Activated T-helper 17 cell treated with anti-CD3 and anti-CD28 coated beads, Interleukin-2, amount 50 U/mL, for 72 hours (primary cell): Measurements from ENCODE around the gene ANTKMT. TPM values are rescaled to one million over a fixed set of nuclear protein-coding genes. Genes with fewer than 3 reads are reported as not detected.

Experiments used
- ATAC-seq: fragments of 150-1000 bp; cut with Tn5 transposase; replicated peaks from 2 replicates; pipeline ENCODE4 v1.10.0; 2021; ENCODE audit warnings: mild to moderate bottlenecking, moderate library complexity
- H3K27ac Mint-ChIP-seq: one replicate; pipeline ENCODE4 v1.8.0; 2022; ENCODE audit warnings: mixed read lengths
- H3K27me3 Mint-ChIP-seq: one replicate; pipeline ENCODE4 v1.8.0; 2022; ENCODE audit warnings: mixed read lengths
- H3K36me3 Mint-ChIP-seq: one replicate; pipeline ENCODE4 v1.8.0; 2022; ENCODE audit warnings: low read depth, mild to moderate bottlenecking, mixed read lengths
- H3K4me1 Mint-ChIP-seq: one replicate; pipeline ENCODE4 v1.8.0; 2022; ENCODE audit warnings: mixed read lengths
- H3K4me3 Mint-ChIP-seq: one replicate; pipeline ENCODE4 v1.8.0; 2022; ENCODE audit warnings: mild to moderate bottlenecking, mixed read lengths
- H3K9me3 Mint-ChIP-seq: one replicate; pipeline ENCODE4 v1.8.0; 2022; ENCODE audit warnings: mixed read lengths
- total RNA-seq, 2 donors: library from RNA; stranded (reverse); gene quantifications; one replicate each; pipeline ENCODE4 v1.2.3, GENCODE V29; 2022

The ANTKMT gene
- total RNA-seq, 2 donors from 2014 or later: 13.5 to 22.4 TPM

DNA sequence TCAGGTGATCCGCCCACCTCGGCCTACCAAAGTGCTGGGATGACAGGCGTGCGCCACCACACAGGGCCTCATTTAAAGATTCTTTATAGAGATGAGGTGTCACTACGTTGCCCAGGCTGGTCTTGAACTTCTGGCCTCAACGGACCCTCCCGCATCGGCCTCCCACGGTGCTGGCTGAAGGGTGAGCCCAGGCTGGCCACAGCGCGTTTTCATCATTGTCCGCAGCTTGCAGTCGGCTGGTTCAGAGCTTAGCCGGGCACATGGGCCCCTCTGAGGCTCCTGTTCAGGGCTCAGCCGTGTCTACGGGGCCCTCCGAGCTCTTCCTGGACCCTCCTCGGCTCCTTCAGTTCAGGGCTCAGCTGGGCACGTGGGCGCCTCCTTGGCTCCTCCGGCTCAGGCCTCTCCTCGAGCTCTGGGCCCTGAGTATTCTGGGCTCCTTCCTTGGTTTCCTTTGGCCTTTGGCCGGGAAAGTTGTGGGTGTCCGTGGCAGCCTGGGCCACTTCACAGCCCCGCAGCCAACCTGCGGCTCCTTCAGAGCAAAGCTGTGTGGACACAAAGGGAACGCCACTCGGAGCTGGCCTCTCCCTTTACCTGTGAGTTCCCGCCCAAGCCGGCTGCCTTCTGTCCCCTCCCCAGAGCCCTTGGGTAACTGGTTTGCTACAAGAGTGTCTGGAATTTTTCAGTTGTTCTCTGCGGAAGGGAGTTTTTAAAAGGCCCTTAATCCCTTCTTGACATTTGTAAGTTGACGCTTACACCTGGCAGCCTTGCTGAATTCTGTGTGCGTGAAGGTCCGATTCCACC, 38.4 kb downstream of the ANTKMT start:
- H3K4me1 Mint-ChIP-seq: no peaks in the 10 kb centered on the region
- no peaks in the 10 kb centered on the region for H3K9me3 Mint-ChIP-seq
- H3K27ac Mint-ChIP-seq: no peak overlapping the region
- no peaks in the 10 kb centered on the region for H3K36me3 Mint-ChIP-seq
- H3K27me3 Mint-ChIP-seq: peaks cover 5% of the 10 kb centered on the region
- ATAC-seq: no peak
- no peak overlapping the region for H3K4me3 Mint-ChIP-seq

DNA sequence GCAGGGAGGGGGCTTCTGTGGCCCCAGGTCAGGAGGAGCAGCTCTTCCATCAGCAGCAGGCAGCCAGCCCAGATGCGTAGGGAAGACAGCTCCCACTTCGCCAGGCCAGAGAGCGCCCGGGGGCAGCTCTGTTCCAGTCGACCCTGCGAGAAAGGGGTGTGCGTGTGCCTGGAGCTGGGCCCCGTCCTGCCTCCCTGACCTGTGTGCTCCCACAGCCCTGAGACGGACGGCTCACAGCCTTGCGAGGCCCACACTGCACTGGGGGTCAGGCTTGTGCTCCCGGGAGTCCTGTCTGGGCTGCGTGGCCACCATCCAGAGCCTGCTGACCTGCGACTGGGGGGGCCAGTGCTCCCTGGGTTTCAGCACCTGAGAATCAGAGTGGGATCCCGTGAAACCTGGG, 39.1 kb downstream of the ANTKMT start:
- H3K9me3 Mint-ChIP-seq: no peaks in the 10 kb centered on the region
- peaks cover 5% of the 10 kb centered on the region for H3K27me3 Mint-ChIP-seq
- ATAC-seq: no peak
- no peaks in the 10 kb centered on the region for H3K36me3 Mint-ChIP-seq
- H3K4me3 Mint-ChIP-seq: no peak overlapping the region
- no peaks in the 10 kb centered on the region for H3K4me1 Mint-ChIP-seq
- no peak overlapping the region for H3K27ac Mint-ChIP-seq

DNA sequence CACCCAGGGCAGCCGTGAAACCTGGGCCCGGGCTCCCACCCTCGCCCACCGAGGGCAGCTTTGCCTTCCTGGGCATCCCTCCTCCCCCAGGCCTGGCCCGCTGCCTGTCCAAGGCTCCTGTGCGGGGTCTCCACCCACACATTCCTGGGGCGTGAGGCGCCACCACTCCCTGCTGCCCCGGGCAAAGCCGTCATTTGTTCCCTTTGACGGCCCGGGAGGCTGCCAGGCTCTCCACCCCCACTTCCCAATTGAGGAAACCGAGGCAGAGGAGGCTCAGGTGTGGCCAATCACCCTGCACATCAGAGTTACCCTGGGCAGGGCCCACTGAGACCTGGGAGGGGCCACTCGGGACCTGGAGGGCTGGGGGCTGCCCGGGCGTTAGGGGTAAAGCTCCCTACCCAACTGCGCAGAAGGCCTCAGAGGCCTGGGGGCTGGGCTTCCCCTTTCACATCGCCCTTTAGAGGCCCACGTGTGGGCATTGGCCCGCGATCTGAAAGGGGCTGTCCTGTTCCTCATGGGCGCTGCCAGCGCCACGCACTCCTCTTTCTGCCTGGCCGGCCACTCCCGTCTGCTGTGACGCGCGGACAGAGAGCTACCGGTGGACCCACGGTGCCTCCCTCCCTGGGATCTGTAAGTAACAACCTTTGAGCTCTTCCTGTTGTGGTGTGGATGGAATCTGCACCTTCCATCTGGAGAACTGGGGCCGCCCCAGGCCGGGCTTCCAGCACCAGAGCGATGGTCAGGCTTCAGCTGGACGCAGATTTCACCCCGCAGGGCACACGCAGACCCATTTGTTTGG, 39.8 kb downstream of the ANTKMT start, which contains the start of gene MSLN:
TSS of gene MSLN (plus strand) at position 190 of the 799 bp plus-strand sequence. CDS start 1,947 bp downstream, outside the sequence.
- no peaks in the 10 kb centered on the region for H3K9me3 Mint-ChIP-seq
- H3K4me3 Mint-ChIP-seq: no peak within 1 kb of the TSS
- no peak within 1 kb of the TSS for H3K27ac Mint-ChIP-seq
- no peaks in the 10 kb centered on the region for H3K4me1 Mint-ChIP-seq
- H3K36me3 Mint-ChIP-seq: no peaks in the 10 kb centered on the region
- ATAC-seq: no peak
- H3K27me3 Mint-ChIP-seq: peaks cover 5% of the 10 kb centered on the region

GRCh38 chr16:761625-762513, 40.9 kb downstream of the ANTKMT start:
- Mint-ChIP-seq H3K27ac (no peak overlapping the region), H3K4me3 (no peak overlapping the region), H3K36me3 (no peaks in the 10 kb centered on the region), H3K9me3 (no peaks in the 10 kb centered on the region), H3K4me1 (no peaks in the 10 kb centered on the region), H3K27me3 (peaks cover 5% of the 10 kb centered on the region)
- ATAC-seq: no peak

GRCh38 chr16:762595-763268, 41.8 kb downstream of the ANTKMT start:
- Mint-ChIP-seq H3K36me3 (no peaks in the 10 kb centered on the region), H3K4me1 (no peaks in the 10 kb centered on the region), H3K9me3 (no peaks in the 10 kb centered on the region), H3K27ac (no peak overlapping the region), H3K4me3 (no peak overlapping the region), H3K27me3 (peaks cover 2% of the 10 kb centered on the region)
- ATAC-seq: no peak

- no peaks in the 10 kb centered on the region for H3K9me3 Mint-ChIP-seq
- no peak for ATAC-seq
- no peak overlapping the region for H3K27ac Mint-ChIP-seq
These were observed 42.6 kb downstream of the ANTKMT start for GRCh38 chr16:763369-764183.

DNA sequence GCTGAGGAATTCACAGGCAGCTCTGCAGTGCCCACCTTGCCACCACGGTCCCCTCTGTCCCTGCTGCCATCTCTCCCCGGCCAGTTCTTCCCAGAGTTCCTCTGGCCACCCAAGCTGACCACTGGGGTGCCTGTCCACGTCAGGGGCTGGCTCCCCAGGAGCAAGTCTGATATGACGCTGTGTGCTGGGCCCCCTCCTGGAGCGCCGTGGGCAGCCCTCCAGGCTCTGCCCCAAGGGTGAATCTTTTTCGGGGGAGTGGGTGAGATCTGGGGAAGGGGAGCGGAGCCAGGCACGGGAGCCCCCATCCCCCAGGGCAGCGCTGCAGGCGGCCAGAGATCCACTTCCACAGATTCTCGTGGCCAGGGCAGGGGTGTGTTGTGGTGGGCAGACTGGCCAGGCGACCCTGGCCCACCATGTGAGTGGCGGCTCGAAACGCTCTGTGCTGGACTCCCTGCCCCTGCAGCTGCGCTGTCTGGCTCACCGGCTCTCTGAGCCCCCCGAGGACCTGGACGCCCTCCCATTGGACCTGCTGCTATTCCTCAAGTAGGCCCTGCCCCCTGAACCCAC, 43.3 kb downstream of the ANTKMT start:
- Mint-ChIP-seq H3K9me3 (no peaks in the 10 kb centered on the region), H3K4me1 (no peaks in the 10 kb centered on the region), H3K36me3 (no peaks in the 10 kb centered on the region), H3K27ac (no peak overlapping the region), H3K4me3 (no peak overlapping the region), H3K27me3 (no peaks in the 10 kb centered on the region)
- ATAC-seq: no peak

More at GRCh38 chr16:763369-764183, 42.6 kb downstream of the ANTKMT start:
- Mint-ChIP-seq H3K4me3 (no peak overlapping the region), H3K4me1 (no peaks in the 10 kb centered on the region), H3K27me3 (no peaks in the 10 kb centered on the region), H3K36me3 (no peaks in the 10 kb centered on the region)

DNA sequence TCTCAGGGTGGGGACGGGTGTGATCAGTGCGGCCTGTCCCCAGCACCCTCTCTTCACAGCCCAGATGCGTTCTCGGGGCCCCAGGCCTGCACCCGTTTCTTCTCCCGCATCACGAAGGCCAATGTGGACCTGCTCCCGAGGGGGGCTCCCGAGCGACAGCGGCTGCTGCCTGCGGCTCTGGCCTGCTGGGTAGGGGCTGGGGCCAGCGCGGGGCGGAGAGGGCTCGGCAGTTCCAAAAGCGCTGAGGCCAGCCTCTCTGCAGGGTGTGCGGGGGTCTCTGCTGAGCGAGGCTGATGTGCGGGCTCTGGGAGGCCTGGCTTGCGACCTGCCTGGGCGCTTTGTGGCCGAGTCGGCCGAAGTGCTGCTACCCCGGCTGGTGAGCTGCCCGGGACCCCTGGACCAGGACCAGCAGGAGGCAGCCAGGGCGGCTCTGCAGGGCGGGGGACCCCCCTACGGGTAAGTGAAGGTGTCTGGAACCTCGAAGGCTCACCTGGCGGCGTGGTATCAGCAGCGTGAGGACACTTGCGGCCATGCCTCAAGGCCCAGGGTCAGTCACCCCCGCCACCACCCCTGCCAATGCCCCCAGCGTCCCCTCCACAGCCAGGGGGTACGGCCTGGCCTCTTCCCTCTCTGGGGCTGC, 44.0 kb downstream of the ANTKMT start:
- H3K4me3 Mint-ChIP-seq: no peak overlapping the region
- no peak overlapping the region for H3K27ac Mint-ChIP-seq
- H3K27me3 Mint-ChIP-seq: no peaks in the 10 kb centered on the region
- no peaks in the 10 kb centered on the region for H3K4me1 Mint-ChIP-seq
- no peaks in the 10 kb centered on the region for H3K9me3 Mint-ChIP-seq
- H3K36me3 Mint-ChIP-seq: no peaks in the 10 kb centered on the region
- ATAC-seq: no peak

GRCh38 chr16:765488-765865, 44.5 kb downstream of the ANTKMT start:
- Mint-ChIP-seq H3K36me3 (no peaks in the 10 kb centered on the region), H3K4me1 (no peaks in the 10 kb centered on the region), H3K27ac (no peak overlapping the region)

DNA sequence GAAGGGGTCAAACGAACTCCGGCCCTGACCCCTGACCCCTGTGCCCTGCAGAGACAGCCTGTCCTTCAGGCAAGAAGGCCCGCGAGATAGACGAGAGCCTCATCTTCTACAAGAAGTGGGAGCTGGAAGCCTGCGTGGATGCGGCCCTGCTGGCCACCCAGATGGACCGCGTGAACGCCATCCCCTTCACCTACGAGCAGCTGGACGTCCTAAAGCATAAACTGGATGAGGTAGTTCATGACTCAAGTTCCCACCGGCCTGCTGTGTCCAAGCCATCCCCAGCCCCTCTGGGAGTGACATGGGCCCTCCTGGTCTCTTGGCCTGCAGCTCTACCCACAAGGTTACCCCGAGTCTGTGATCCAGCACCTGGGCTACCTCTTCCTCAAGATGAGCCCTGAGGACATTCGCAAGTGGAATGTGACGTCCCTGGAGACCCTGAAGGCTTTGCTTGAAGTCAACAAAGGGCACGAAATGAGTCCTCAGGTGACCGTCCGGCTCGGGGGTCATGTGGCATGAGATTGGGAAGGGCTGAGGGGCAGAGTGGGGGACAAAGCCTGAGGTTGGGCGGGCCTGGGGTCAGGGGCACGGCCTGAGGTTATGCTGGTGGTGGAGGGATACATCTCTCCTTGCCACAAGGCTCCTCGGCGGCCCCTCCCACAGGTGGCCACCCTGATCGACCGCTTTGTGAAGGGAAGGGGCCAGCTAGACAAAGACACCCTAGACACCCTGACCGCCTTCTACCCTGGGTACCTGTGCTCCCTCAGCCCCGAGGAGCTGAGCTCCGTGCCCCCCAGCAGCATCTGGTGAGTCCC, 45.3 kb downstream of the ANTKMT start:
- H3K27ac Mint-ChIP-seq: no peak overlapping the region
- no peaks in the 10 kb centered on the region for H3K36me3 Mint-ChIP-seq
- H3K4me1 Mint-ChIP-seq: no peaks in the 10 kb centered on the region
- no peaks in the 10 kb centered on the region for H3K9me3 Mint-ChIP-seq
- no peak overlapping the region for H3K4me3 Mint-ChIP-seq
- no peak for ATAC-seq
- no peaks in the 10 kb centered on the region for H3K27me3 Mint-ChIP-seq

More at GRCh38 chr16:765488-765865, 44.5 kb downstream of the ANTKMT start:
- Mint-ChIP-seq H3K27me3 (no peaks in the 10 kb centered on the region), H3K9me3 (no peaks in the 10 kb centered on the region), H3K4me3 (no peak overlapping the region)
- ATAC-seq: no peak

GRCh38 chr16:766820-767640, 46.1 kb downstream of the ANTKMT start:
- H3K4me3 Mint-ChIP-seq: no peak overlapping the region
- H3K27ac Mint-ChIP-seq: no peak overlapping the region
- H3K27me3 Mint-ChIP-seq: no peaks in the 10 kb centered on the region
- H3K4me1 Mint-ChIP-seq: no peaks in the 10 kb centered on the region
- H3K36me3 Mint-ChIP-seq: no peaks in the 10 kb centered on the region
- no peak for ATAC-seq
- no peaks in the 10 kb centered on the region for H3K9me3 Mint-ChIP-seq
